ENCODE measurements around the gene PRSS50.

GRCh38 chr3:46708401-46709156 is 9.1 kb downstream of the PRSS50 start:
- TF ChIP-seq CTCF (conservative IDR thresholded peaks at IDR 0.05; ENCODE audit: low read depth, low read length) (no peak), EZH2 (IDR thresholded peaks at IDR 0.05; ENCODE audit: borderline replicate concordance, low read depth, low read length, poor library complexity, severe bottlenecking) (no peak)
